Measurements from ENCODE around the gene LINGO3. TPM values are rescaled to one million over a fixed set of nuclear protein-coding genes. Genes with fewer than 3 reads are reported as not detected.

LINGO3 gene
- total and polyA plus RNA-seq, 2 of the 8 experiments (the other 6 are each of a cell fraction or from before 2014, with no cell fraction given): 0.59 TPM; not detected in 1

DNA sequence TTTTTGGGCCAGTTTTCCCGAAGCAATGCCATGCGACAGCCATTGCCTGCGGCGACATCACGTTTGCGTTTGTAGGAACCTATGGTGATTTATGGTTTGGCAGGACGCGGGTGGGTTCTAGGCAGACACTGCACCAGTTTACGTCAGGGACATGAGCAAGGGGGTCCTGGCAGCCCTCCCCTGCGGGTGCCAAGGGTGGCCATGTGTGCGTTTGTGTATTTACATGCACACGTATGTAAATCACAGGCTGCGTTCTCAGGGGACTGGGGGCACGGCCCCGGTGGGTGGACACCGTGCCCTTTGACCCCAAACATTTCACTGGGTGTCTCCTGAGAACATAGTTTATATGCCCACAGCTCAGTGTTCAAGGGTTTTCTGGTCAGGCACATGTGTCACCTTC lies 42.7 kb upstream of the LINGO3 start:
- WGBS, 2 experiments (ENCODE audit: extremely low coverage in 1 of 2, insufficient coverage in 1 of 2, insufficient read length in 1 of 2, insufficient replicate concordance in 2 of 2, low coverage in 1 of 2, low lambda C conversion rate in 2 of 2, missing lambda C conversion rate in 1 of 2): 92% methylated on average over 16 of the region's 16 CpGs; no CpG with 5 or more reads in 1 of the 2 experiments
- Histone ChIP-seq H4K5ac (ENCODE audit: insufficient read length, low read depth, low read length) (no peak overlapping the region), H4K91ac (replicated peaks; ENCODE audit: insufficient read length, low read length) (no peak overlapping the region), H3K4me3 (ENCODE audit: extremely low read depth in 1 of 4, insufficient read depth in 2 of 4, low read depth in 3 of 4, low read length in 4 of 4) (no peak overlapping the region), H4K20me1 (replicated peaks in 1 of 2; ENCODE audit: control insufficient read depth in 1 of 2, insufficient read depth in 2 of 2, low read length in 2 of 2) (peaks cover 0 to 5% of the 10 kb centered on the region in 2 experiments), H3K79me2 (ENCODE audit: control insufficient read depth in 1 of 2, insufficient read depth in 2 of 2, low read length in 2 of 2) (no peaks in the 10 kb centered on the region), H3K27me3 (replicated peaks in 1 of 4; ENCODE audit: control insufficient read depth in 3 of 4, extremely low read depth in 1 of 4, insufficient read depth in 3 of 4, low read length in 3 of 4) (no peaks in the 10 kb centered on the region), H3K4ac (replicated peaks; ENCODE audit: insufficient read length, low read depth, low read length) (no peak overlapping the region), H2BK15ac (ENCODE audit: low read length) (no peak overlapping the region), H2BK20ac (ENCODE audit: low read length) (no peak overlapping the region), H3K14ac (ENCODE audit: insufficient read length) (no peak overlapping the region), H3K36me3 (ENCODE audit: control insufficient read depth in 2 of 4, insufficient read depth in 4 of 4, low read length in 3 of 4) (peaks cover 0 to 7% (median 2%) of the 10 kb centered on the region in 4 experiments; a peak in 3 of 8 replicates), H2BK5ac (ENCODE audit: low read depth, low read length) (no peak overlapping the region), H4K8ac (ENCODE audit: extremely low read depth, insufficient read depth, low read length) (no peak overlapping the region), H3K4me1 (replicated peaks in 1 of 4; ENCODE audit: control insufficient read depth in 3 of 4, insufficient read depth in 4 of 4, low read length in 3 of 4) (no peaks in the 10 kb centered on the region), H3K56ac (replicated peaks; ENCODE audit: insufficient read length, low read depth, low read length) (no peak overlapping the region), H2BK120ac (replicated peaks; ENCODE audit: low read depth, low read length) (no peak overlapping the region), H3K23ac (ENCODE audit: insufficient read length) (no peak overlapping the region), H2BK12ac (ENCODE audit: low read depth, low read length) (no peak overlapping the region), H2AFZ (ENCODE audit: low read length) (no peak overlapping the region), H3K27ac (ENCODE audit: low read depth, low read length) (no peak overlapping the region), H3K79me1 (ENCODE audit: low read depth, low read length) (no peaks in the 10 kb centered on the region), H3K9me3 (ENCODE audit: insufficient read depth in 2 of 2, low read depth in 1 of 2, low read length in 1 of 2) (no peaks in the 10 kb centered on the region), H3K23me2 (ENCODE audit: low read depth, low read length) (no peaks in the 10 kb centered on the region), H3K9ac (replicated peaks in 1 of 4; ENCODE audit: extremely low read depth in 1 of 4, low read depth in 3 of 4, low read length in 3 of 4) (no peak overlapping the region), H3K18ac (ENCODE audit: extremely low read depth, low read length) (no peak overlapping the region), H3K4me2 (ENCODE audit: insufficient read depth in 1 of 2, low read depth in 2 of 2, low read length in 2 of 2) (no peak overlapping the region), H2AK5ac (ENCODE audit: low read depth, low read length) (no peak overlapping the region)
- FAIRE-seq (no peak), DNase-seq (ENCODE audit: low read depth in 1 of 2, low spot score in 2 of 2) (no peak)
- TF ChIP-seq NRF1 (IDR thresholded peaks at IDR 0.05; ENCODE audit: low read depth, low read length) (no peak), SP2 (IDR thresholded peaks at IDR 0.05; ENCODE audit: low read length) (no peak), CBX5 (IDR thresholded peaks at IDR 0.05; ENCODE audit: low read depth, low read length) (no peak), EZH2 (IDR thresholded peaks at IDR 0.05; ENCODE audit: low read depth, low read length, severe bottlenecking) (no peak), EP300 (IDR thresholded peaks at IDR 0.05; ENCODE audit: borderline replicate concordance in 1 of 2, low read depth in 2 of 2, low read length in 2 of 2) (no peak), CEBPB (IDR thresholded peaks at IDR 0.05; ENCODE audit: low read depth, low read length) (no peak)
- TF ChIP-seq, protein P1, sequence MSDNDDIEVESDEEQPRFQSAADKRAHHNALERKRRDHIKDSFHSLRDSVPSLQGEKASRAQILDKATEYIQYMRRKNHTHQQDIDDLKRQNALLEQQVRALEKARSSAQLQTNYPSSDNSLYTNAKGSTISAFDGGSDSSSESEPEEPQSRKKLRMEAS (IDR thresholded peaks at IDR 0.05): no peak
- ChIA-PET POLR2A (ENCODE audit: partially characterized antibody) (interaction anchor here (0.6 to 1.1 kb wide), 2 partner anchors 11 to 13 kb away, joined by 3 to 4 read pairs; no protein-coding TSS in a partner anchor), CTCF (ENCODE audit: partially characterized antibody) (no interaction called here)
